ENCODE results near the gene PRKAG1.

PRKAG1 gene

GRCh38 chr12:48977290-48978281 lies 41.0 kb downstream of the PRKAG1 start:
- Histone ChIP-seq H3K4me1 (ENCODE audit: control insufficient read depth, insufficient read depth, low read length) (no peaks in the 10 kb centered on the region), H3K27ac (ENCODE audit: extremely low read depth, low read depth, low read length) (no peak overlapping the region), H3K36me3 (ENCODE audit: control insufficient read depth in 2 of 2, insufficient read depth in 1 of 2, low read length in 2 of 2) (no peaks in the 10 kb centered on the region), H3K9me3 (ENCODE audit: control insufficient read depth, insufficient read depth, low read depth, low read length) (no peaks in the 10 kb centered on the region), H3K4me3 (ENCODE audit: low read depth, low read length) (no peak overlapping the region)
- POLR2A ChIA-PET, result interaction anchor here (1.0 to 1.1 kb wide), 2 partner anchors 20 to 112 kb away, joined by 3 read pairs; partner anchors contain the start of genes ARF3 and RND1
- CTCF ChIA-PET, result interaction anchor here (0.5 to 6.0 kb wide), 33 partner anchors 11 to 1952 kb away, joined by 3 to 66 read pairs (median 5); partner anchors contain the start of genes ARF3, DDN, DDX23 and RND1
- TF ChIP-seq ZNF202 (tag by site-specific recombination; IDR thresholded peaks at IDR 0.05; ENCODE audit: borderline replicate concordance) (no peak), GFI1B (tag by site-specific recombination; IDR thresholded peaks at IDR 0.05) (no peak), ZBTB21 (tag by site-specific recombination; IDR thresholded peaks at IDR 0.05) (no peak), ZBTB10 (tag by site-specific recombination; IDR thresholded peaks at IDR 0.05) (peak; percentile 59; the same call in 1 of the 2 replicates), ZNF792 (tag by site-specific recombination; IDR thresholded peaks at IDR 0.05) (no peak), ZNF558 (tag by site-specific recombination; IDR thresholded peaks at IDR 0.05) (no peak), ZNF596 (tag by site-specific recombination; IDR thresholded peaks at IDR 0.05) (no peak), KLF10 (tag by site-specific recombination; IDR thresholded peaks at IDR 0.05) (no peak), GLIS2 (tag by site-specific recombination; IDR thresholded peaks at IDR 0.05) (peak; percentile 77), YY1 (tag by site-specific recombination; IDR thresholded peaks at IDR 0.05) (no peak), ZNF366 (tag by site-specific recombination; conservative IDR thresholded peaks at IDR 0.05) (no peak), ZNF23 (tag by site-specific recombination; IDR thresholded peaks at IDR 0.05; ENCODE audit: borderline replicate concordance) (no peak), ZNF146 (tag by site-specific recombination; IDR thresholded peaks at IDR 0.05) (no peak), ZNF521 (tag by site-specific recombination; IDR thresholded peaks at IDR 0.05) (no peak), ZBTB26 (tag by site-specific recombination; optimal IDR thresholded peaks at IDR 0.05) (peak; percentile 23), ZIC2 (tag by site-specific recombination; IDR thresholded peaks at IDR 0.05) (peak; percentile 15; the same call in 1 of the 2 replicates), ZNF391 (tag by site-specific recombination; IDR thresholded peaks at IDR 0.05; ENCODE audit: borderline replicate concordance, low read depth) (no peak), ZNF837 (tag by site-specific recombination; IDR thresholded peaks at IDR 0.05) (no peak), ZNF302 (tag by site-specific recombination; IDR thresholded peaks at IDR 0.05; ENCODE audit: low read depth) (no peak), BCL11B (tag by site-specific recombination; IDR thresholded peaks at IDR 0.05; ENCODE audit: low read depth) (no peak), ZBTB17 (tag by site-specific recombination; IDR thresholded peaks at IDR 0.05) (no peak), ZNF768 (tag by site-specific recombination; IDR thresholded peaks at IDR 0.05) (no peak)
- TF ChIP-seq, protein P1, sequence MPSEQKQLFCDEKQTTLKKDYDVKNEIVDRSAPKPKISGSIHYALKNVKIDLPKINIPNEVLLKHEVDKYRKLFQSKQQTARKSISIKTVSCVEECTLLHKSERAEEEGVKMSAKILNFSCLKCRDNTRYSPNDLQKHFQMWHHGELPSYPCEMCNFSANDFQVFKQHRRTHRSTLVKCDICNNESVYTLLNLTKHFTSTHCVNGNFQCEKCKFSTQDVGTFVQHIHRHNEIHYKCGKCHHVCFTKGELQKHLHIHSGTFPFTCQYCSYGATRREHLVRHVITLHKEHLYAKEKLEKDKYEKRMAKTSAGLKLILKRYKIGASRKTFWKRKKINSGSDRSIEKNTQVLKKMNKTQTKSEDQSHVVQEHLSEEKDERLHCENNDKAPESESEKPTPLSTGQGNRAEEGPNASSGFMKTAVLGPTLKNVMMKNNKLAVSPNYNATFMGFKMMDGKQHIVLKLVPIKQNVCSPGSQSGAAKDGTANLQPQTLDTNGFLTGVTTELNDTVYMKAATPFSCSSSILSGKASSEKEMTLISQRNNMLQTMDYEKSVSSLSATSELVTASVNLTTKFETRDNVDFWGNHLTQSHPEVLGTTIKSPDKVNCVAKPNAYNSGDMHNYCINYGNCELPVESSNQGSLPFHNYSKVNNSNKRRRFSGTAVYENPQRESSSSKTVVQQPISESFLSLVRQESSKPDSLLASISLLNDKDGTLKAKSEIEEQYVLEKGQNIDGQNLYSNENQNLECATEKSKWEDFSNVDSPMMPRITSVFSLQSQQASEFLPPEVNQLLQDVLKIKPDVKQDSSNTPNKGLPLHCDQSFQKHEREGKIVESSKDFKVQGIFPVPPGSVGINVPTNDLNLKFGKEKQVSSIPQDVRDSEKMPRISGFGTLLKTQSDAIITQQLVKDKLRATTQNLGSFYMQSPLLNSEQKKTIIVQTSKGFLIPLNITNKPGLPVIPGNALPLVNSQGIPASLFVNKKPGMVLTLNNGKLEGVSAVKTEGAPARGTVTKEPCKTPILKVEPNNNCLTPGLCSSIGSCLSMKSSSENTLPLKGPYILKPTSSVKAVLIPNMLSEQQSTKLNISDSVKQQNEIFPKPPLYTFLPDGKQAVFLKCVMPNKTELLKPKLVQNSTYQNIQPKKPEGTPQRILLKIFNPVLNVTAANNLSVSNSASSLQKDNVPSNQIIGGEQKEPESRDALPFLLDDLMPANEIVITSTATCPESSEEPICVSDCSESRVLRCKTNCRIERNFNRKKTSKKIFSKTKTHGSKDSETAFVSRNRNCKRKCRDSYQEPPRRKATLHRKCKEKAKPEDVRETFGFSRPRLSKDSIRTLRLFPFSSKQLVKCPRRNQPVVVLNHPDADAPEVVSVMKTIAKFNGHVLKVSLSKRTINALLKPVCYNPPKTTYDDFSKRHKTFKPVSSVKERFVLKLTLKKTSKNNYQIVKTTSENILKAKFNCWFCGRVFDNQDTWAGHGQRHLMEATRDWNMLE (tag by site-specific recombination; conservative IDR thresholded peaks at IDR 0.05; ENCODE audit: low read depth), result no peak
- TF ChIP-seq, protein P2, sequence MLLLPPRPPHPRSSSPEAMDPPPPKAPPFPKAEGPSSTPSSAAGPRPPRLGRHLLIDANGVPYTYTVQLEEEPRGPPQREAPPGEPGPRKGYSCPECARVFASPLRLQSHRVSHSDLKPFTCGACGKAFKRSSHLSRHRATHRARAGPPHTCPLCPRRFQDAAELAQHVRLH (tag by site-specific recombination; IDR thresholded peaks at IDR 0.05), result no peak
- TF ChIP-seq, protein P3, sequence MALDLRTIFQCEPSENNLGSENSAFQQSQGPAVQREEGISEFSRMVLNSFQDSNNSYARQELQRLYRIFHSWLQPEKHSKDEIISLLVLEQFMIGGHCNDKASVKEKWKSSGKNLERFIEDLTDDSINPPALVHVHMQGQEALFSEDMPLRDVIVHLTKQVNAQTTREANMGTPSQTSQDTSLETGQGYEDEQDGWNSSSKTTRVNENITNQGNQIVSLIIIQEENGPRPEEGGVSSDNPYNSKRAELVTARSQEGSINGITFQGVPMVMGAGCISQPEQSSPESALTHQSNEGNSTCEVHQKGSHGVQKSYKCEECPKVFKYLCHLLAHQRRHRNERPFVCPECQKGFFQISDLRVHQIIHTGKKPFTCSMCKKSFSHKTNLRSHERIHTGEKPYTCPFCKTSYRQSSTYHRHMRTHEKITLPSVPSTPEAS (tag by site-specific recombination; IDR thresholded peaks at IDR 0.05), result no peak

All from HEK293 (cell line).